NCI-H1694 (cell line): ENCODE results near the gene SCLY.
"Not testable (repeated sequence)": the region's sequence is repeated elsewhere in the genome, so short reads cannot be mapped to it uniquely, and the experiment has no call there.

Experiments
- DNase-seq: peaks from one replicate; lab custom pipeline; 2025; lab: John Stamatoyannopoulos, UW

SCLY gene

GRCh38 chr2:238040918-238041317 lies 19.9 kb upstream of the SCLY start:
- DNase-seq = no peak

GRCh38 chr2:238042090-238042489 lies 18.7 kb upstream of the SCLY start:
- DNase-seq = no peak

GRCh38 chr2:238042849-238043584 lies 17.8 kb upstream of the SCLY start:
- no peak for DNase-seq

GRCh38 chr2:238043851-238044250 lies 16.9 kb upstream of the SCLY start:
- no peak for DNase-seq

- no peak for DNase-seq
These were observed 15.2 kb upstream of the SCLY start for GRCh38 chr2:238045575-238045974.

GRCh38 chr2:238046725-238047270 lies 14.0 kb upstream of the SCLY start:
- DNase-seq = no peak

- no peak for DNase-seq
These were observed 7.5 kb upstream of the SCLY start for GRCh38 chr2:238053191-238053776.

GRCh38 chr2:238055841-238056240 lies 5.0 kb upstream of the SCLY start:
- DNase-seq = no peak

GRCh38 chr2:238057696-238058575 lies 2.9 kb upstream of the SCLY start:
- not testable (repeated sequence) for DNase-seq

GRCh38 chr2:238059505-238059904 lies 1.3 kb upstream of the SCLY start:
- DNase-seq = no peak

GRCh38 chr2:238060096-238060541 lies 682 bp upstream of the SCLY start:
- no peak for DNase-seq

- DNase-seq = no peak
These were observed 758 bp downstream of the SCLY start for GRCh38 chr2:238061315-238062202.

GRCh38 chr2:238063414-238064189 lies 2.8 kb downstream of the SCLY start:
- no peak for DNase-seq

- no peak for DNase-seq
These were observed 3.6 kb downstream of the SCLY start for GRCh38 chr2:238064376-238064775.

- no peak for DNase-seq
These were observed 4.5 kb downstream of the SCLY start for GRCh38 chr2:238065071-238065846.

- no peak for DNase-seq
These were observed 5.4 kb downstream of the SCLY start for GRCh38 chr2:238066218-238066617.

GRCh38 chr2:238066718-238067117 lies 5.9 kb downstream of the SCLY start:
- DNase-seq = not testable (repeated sequence)

- no peak for DNase-seq
These were observed 7.1 kb downstream of the SCLY start for GRCh38 chr2:238067939-238068338.

- no peak for DNase-seq
These were observed 8.4 kb downstream of the SCLY start for GRCh38 chr2:238069021-238069709.
